Renal pelvis (tissue), 4 donors: Measurements from ENCODE around the gene NUP50. TPM values are rescaled to one million over a fixed set of nuclear protein-coding genes. Genes with fewer than 3 reads are reported as not detected.

Source experiments
- DNase-seq: peaks from one replicate; pipeline ENCODE4 v3.0.0-alpha.2; 2013
- polyA plus RNA-seq, 3 donors: library from polyadenylated mRNA; unstranded; fragments of 120-200 nt; gene quantifications; one replicate each; pipeline ENCODE4 v1.2.1, GENCODE V29; 2013; ENCODE audit not compliant: insufficient read length in 3 of 3

NUP50 gene
- polyA plus RNA-seq, 3 donors = 48.0 to 59.3 (median 52.8) TPM

DNA sequence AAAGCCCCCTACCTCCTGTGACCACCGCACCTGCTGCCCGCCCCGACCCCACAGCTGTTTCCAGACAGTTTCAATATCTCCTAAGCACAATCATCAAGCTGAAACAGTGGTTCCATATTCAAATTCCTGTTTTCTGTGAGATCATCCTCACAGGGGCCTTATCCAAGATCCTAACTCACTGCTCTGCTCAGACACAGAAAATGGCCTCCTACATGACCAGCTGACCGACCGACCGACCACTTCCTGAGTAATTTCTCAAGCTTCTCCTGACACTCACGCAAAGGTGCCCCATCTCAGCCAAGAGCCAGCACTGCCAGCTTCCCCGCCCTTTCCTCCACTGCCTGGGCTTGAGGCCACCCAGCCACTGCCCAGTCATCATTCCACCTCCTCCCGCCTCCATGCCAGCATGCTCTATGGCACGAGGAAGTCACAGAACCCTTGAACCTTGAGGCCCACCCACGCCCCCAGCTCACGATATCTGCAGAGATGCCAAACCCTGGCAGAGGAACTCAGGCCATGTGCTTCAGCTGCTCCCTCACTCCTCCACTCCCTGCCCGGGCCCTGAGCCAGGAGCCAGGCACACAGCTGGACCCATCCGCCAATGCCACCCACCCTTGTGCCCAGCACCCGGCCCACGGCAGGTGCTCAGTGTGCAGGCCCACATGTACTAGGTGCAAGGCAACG, 62.9 kb downstream of the NUP50 start:
- DNase-seq = no peak

- DNase-seq = no peak
These were observed 64.1 kb downstream of the NUP50 start for GRCh38 chr22:45227645-45228400.

GRCh38 chr22:45228401-45228754, 64.7 kb downstream of the NUP50 start:
- no peak for DNase-seq

DNA sequence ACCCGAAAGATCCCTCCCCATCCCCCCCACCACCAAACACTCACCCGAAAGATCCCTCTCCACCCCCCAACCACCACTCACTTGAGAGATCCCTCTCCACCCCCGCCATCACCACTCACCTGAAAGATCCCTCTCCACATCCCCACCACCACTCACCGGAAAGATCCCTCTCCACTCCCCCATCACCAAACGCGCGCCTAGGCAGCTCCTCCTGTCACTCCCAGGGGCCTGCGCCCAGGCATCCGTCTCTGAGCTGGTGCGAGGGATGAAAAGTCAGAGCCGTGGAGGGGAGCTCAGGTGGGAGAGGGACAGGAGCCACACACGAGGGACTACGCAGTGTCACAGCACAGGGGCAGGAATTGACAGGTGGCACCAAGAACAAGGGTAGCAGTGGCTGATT, 65.5 kb downstream of the NUP50 start:
- no peak for DNase-seq

DNA sequence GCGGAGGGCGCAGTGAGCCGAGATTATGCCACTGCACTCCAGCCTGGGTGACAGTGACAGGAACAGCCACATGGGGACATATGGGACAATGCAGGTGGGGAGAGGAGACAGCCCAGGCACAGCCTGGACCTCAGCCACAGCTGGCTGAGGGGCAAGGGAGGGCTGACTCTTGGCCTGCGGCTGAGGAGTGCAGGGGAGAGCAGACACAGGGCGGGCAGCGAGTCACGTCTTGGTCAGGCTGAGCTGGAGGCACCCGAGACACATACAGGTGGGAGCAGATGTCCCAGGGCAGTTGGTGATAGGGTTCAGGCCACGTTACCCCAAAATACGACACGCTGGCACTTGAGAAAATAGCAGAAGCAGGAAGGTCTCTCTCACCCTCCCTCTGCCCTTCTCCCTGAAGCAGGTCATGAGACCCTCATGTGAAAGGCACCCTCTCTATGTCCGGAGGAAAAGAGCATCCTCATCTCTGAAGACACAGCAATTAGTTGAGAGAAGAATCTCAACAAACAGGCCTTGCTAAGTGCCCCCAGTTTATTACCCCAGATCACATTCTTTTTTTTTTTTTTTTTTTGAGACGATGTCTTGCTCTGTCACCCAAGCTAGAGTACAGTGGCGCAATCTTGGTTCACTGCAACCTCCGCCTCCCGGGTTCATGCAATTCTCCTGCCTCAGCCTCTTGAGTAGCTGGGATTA, 66.4 kb downstream of the NUP50 start:
- no peak for DNase-seq

DNA sequence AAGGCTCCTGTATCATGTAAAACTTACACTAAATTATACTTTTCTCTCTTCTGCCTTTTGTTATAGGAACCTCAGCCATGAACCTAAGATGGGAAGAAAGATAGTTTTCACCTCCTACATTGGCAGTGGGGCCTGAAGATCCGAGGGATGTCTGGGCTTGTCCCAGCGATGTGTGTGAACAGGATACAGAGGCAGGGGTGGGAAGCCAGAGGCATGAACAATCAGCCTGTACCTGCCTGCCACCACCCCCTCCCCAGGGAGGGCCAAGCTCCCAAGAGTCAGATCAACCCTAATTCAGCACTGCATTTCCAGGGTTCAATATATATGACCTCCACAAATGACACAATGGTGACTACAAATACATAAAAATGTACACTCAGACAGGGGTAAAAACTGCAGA, 67.6 kb downstream of the NUP50 start:
- no peak for DNase-seq

DNA sequence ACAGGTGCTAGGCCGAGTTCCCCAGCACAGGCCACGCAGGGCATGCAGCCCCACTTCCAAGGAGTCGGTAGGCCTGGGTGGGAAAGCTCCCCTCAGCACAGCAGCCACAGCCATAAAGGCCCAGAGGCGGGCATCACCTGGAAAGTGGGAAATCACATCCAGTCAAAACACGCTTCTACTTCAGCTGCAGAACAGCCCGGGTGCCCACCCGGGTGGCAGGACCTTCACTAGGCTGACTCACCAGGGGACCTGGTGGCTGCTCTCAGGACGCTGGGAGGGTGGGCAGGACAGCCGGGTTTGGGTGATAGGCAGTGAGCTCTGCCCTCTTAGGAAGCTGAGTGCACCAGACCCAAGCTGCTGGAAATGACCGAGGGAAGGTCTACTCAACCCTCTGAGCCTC, 69.7 kb downstream of the NUP50 start:
- DNase-seq = no peak

GRCh38 chr22:45233827-45234226, 70.1 kb downstream of the NUP50 start:
- DNase-seq = no peak

DNA sequence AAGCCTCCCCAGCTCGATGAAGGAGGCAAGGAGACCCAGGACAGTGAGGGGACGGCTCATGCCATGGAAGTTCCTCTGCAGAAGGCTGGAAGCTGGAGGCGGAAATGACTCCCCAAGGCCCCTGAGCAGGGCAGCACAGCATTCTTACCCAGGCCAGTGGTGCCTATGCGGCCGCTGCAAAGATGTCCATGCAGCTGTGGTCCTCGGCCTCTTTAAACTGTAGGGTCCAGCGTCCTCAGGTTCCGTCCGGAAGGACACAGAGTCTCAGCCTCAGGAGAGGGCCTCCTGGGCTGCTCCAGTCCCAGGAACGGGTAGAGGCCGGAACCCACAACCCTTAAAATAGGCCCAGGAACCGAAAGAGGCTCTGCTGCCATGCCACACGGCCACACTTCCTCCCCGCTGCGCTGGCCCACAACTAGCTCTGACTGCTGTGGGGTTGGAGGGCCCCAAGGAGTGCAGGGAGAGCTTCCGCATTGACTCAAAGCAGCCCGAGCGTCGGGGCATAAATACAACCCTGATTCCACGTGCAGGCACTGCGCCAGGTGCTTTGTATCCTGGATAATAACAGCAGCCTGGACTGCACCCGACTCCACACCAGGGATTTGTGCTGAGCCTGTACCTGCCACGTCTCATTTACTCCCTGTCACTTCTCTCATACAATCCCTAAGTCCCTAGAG, 71.5 kb downstream of the NUP50 start:
- no peak for DNase-seq

DNA sequence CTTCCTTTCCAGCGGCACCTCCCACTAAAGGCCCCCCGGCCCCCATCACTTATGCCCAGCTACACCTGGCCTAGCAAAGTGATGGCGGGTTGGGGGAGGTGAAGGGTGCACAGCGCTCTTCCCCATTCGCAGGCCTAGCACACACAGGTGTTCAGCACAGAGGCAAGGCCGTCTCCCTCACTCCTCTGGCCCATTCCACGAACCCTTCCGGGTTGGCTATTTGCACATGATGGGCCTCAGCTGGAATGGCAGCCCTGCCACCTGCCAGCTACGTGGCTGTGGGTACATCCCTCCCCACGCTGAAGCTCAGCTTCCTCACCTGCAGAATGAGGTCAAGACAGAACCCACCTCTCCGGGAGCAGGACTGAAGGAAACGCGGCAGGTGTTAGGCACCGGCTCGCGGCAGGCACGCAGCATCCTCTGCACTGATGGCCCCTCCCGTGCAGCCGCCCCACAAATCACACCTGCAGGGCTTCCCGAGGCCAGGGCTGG, 72.2 kb downstream of the NUP50 start:
- no peak for DNase-seq

DNA sequence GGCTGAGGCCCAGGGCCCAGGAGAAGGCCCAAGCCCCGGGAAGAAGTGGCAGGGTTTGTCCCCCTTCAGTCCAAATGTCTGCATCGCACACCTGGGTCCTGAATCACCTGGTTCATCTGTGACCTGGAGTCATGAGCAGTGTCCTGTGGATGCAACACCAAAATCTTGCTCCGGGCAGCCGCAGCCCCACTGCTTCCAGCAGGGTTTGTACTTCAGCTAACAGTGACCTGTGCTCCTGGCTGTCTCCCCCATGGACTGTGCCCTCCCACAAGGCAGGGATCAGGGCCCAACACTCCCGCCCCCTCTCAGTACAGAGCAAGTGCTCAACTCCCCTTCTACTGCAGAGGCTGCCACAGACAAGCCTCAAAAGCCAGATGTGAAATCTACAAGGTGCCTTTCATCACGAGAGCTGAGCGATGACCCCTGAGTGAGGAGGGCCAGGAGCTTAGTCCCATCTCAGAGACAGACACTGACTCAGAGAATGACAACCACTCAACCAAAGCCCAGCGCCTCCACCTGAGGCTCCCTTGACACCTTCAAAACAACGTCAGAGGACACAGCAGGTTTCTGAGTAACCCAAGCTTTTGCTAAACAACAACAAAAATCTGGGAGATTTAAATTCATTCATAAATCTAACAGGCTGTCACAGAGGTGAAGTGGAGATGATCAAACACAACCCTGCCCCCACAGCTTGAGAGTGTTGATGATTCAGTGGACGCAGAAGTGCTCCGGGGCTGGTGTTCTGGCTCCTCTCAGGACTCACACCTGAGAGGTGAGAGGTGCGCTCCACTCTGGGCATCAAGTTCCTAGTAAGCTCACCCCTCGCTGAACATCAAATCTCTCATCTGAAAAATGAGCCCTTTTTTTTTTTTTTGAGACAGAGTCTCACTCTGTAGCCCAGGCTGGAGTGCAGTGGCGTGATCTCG, 73.6 kb downstream of the NUP50 start:
- DNase-seq = peak; percentile 39

Other genes starting within 250 kb of the NUP50 start
- 1 to 10 TPM; 4.5 to 9.3 (median 8.5) TPM for gene PHF21B, start 153.9 kb upstream of the NUP50 start, polyA plus RNA-seq
- gene KIAA0930, start 77.0 kb downstream of the NUP50 start, polyA plus RNA-seq = 10 to 100 TPM; 19.8 to 28.2 (median 25.6) TPM
- gene UPK3A, start 121.0 kb downstream of the NUP50 start, polyA plus RNA-seq = 1 to 10 TPM; 2.0 to 5.1 (median 2.4) TPM
- gene FAM118A, start 146.0 kb downstream of the NUP50 start, polyA plus RNA-seq = 100 to 1,000 TPM in 1 of 3 donors, 10 to 100 TPM in 2; 18.0 to 134 (median 23.6) TPM
- gene SMC1B, start 249.7 kb downstream of the NUP50 start, polyA plus RNA-seq = under 1 TPM; 0.13 to 0.25 (median 0.13) TPM
- gene RIBC2, start 249.8 kb downstream of the NUP50 start, polyA plus RNA-seq = 1 to 10 TPM; 7.0 to 8.8 (median 8.0) TPM